H1 (cell line): Measurements from ENCODE around the gene HINT2. TPM values are rescaled to one million over a fixed set of nuclear protein-coding genes. Genes with fewer than 3 reads are reported as not detected.

Experiments
- CBX5 ChIP-seq: fragments of 300-800, 300-1000 bp; sonication (generic); IDR thresholded peaks from 2 replicates; pipeline ENCODE4 v1.7.1; 2016; ENCODE audit warnings: antibody characterized with exemption, low read length, low read depth
- EZH2 ChIP-seq: fragments of 200-600 bp; sonication (generic); IDR thresholded peaks from 2 replicates; pipeline ENCODE4 v1.7.1; 2012; ENCODE audit warnings: low read depth, mild to moderate bottlenecking, moderate library complexity, low read length, inconsistent platforms; ENCODE audit not compliant: severe bottlenecking
- polyA plus RNA-seq, 7 experiments: library from polyadenylated mRNA; depleted of rRNA in 3 of 7; stranded (reverse) in 5 of 7; unstranded in 2 of 7; fragments of >200 nt in 5 of 7; fragments of 200-250 nt in 2 of 7; gene quantifications; 1 replicate in 5 of 7; 2 replicates in 1 of 7; 4 replicates in 1 of 7; pipeline versions ENCODE4 v1.2.1 to v1.2.3, GENCODE V29; 2011 to 2013; ENCODE audit warnings: missing spikeins in 2 of 7, mixed read lengths in 2 of 7
- total RNA-seq: library from RNA; stranded (reverse); fragmentation: NEBNext Ultra II Directional; extraction: Animal tissue kit (Norgen Biotek cat#: 25700); gene quantifications from 2 replicates; pipeline ENCODE4 v1.2.1, GENCODE V29; 2021
- TF ChIP-seq, protein P1 (sequence below): IDR thresholded peaks from 2 replicates; pipeline ENCODE4 v1.6.1; 2011; ENCODE audit warnings: low read depth, mild to moderate bottlenecking, low read length; ENCODE audit not compliant: insufficient read depth
- TF ChIP-seq, protein P2 (sequence below): IDR thresholded peaks from 2 replicates; pipeline ENCODE4 v1.6.1; 2012; ENCODE audit warnings: inconsistent platforms

Gene HINT2
- total and polyA plus RNA-seq, 2 of the 8 experiments (the other 6 are each of a cell fraction or from before 2014, with no cell fraction given) = 32.1 to 51.2 TPM

DNA sequence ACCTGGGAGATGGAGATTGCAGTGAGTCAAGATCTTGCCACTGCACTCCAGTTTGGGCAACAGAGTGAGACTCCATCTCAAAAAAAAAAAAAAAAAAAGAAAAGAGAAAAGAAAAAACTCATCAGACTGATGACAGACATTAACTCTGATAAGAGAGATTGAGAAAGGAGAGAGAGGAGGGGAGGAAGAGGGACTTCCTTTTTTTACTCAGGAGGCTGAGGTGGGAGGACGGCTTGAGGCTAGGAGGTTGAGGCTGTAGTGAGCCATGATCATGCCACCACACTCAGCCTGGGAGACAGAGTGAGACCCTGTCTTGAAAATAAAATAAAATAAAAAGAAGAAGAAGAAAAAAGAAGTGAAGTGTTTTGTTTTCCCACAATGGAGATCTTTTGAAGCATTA is 51.0 kb downstream of the HINT2 start (continued):
- TF ChIP-seq EZH2 (no peak), CBX5 (no peak)
- TF ChIP-seq, protein P1, sequence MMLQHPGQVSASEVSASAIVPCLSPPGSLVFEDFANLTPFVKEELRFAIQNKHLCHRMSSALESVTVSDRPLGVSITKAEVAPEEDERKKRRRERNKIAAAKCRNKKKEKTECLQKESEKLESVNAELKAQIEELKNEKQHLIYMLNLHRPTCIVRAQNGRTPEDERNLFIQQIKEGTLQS = no peak
- TF ChIP-seq, protein P2, sequence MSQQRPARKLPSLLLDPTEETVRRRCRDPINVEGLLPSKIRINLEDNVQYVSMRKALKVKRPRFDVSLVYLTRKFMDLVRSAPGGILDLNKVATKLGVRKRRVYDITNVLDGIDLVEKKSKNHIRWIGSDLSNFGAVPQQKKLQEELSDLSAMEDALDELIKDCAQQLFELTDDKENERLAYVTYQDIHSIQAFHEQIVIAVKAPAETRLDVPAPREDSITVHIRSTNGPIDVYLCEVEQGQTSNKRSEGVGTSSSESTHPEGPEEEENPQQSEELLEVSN = no peak
